D341Med (cell line): ENCODE measurements around the gene SCG3.

Source experiments
- DNase-seq: peaks from one replicate; pipeline ENCODE4 v3.0.0; 2012; ENCODE audit warnings: low spot score

SCG3 gene

GRCh38 chr15:51758645-51759044 is 77.3 kb downstream of the SCG3 start:
- peak; percentile 73 for DNase-seq

DNA sequence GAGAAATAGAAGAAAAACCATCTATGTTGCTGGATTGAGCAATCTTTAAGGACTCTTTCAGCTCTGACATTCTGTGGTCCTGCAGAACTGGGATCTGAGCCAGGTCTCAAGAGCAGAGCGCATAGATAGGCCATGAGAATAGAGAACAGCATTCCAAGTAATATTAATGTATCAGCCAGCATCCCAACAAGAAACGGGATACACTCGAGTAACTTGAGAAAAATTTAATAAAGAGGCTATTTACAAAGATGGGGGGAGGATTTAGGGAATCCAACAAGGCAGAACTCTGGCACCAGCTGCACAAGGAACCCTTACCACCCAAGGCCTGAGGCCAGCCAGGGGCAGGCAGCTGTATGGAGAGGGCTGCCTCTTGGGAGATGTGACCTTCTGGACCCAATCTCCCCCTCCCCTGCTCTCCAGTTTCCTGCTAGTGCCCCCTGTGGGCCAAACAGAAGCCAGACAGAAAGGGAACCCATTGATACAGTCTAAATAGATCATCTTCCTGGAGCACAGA is 78.3 kb downstream of the SCG3 start:
- no peak for DNase-seq

DNA sequence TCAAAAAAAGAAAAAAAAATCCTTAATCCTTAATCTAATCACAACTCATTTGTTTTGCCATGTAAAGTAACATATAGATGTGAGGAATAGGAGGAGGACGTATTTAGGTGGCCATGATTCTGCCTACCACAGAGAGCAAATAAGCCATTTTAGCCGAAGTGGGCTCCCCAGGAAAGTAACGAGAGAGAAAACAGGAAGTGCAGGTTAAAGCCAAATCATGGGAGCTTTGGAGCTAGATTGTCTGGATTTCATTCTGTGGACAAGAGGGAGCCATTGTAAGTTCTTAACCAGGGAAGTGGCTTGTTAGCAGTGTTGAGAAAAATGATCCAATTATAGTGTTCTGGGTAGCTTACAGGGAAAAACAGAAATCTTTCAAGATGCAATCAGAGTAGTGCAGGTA is 79.5 kb downstream of the SCG3 start:
- no peak for DNase-seq

DNA sequence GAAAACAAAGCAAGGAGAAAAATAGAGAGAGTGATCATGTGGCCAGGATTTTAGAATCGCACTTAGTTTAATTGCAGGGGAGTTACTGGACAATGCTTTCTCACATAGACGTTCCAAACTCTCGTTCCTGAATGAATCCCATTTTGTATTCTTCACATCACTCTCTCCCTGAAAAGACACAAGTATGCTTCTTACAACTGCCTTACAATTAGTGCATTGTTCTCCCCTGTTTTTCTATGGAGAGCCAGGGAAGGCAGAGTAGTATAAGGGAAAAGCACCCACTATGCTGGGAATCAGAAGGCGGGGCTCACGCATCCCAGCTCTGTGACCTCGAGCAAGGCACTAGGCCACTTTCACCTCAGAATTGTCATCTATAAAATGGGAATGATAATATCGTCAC is 84.4 kb downstream of the SCG3 start:
- no peak for DNase-seq

- no peak for DNase-seq
These were observed 85.0 kb downstream of the SCG3 start for GRCh38 chr15:51766341-51766740.

DNA sequence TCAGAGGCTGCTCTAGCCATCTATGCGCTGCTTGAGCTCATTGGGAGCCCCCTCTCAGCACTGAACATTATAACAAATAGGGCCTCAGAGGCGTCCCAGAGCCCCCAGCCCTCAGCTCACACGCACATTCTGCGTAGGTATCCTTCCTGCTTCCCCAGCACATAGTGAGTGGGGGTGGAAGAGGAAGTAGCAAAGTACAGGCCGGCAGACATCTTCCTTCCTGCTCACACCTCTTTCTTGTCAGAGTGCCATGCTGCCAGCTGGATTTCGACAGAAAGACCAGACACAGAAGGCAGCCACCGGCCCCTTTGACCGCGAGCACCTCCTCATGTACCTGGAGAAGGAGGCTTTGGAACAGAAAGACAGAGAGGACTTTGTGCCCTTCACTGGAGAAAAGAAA is 86.7 kb downstream of the SCG3 start:
- no peak for DNase-seq
